Measurements from ENCODE around the gene SMLR1. TPM values are rescaled to one million over a fixed set of nuclear protein-coding genes. Genes with fewer than 3 reads are reported as not detected.

The SMLR1 gene
- total and polyA plus RNA-seq, 9 of the 15 experiments (the other 6 are each of a cell fraction or from before 2014, with no cell fraction given) = not detected

DNA sequence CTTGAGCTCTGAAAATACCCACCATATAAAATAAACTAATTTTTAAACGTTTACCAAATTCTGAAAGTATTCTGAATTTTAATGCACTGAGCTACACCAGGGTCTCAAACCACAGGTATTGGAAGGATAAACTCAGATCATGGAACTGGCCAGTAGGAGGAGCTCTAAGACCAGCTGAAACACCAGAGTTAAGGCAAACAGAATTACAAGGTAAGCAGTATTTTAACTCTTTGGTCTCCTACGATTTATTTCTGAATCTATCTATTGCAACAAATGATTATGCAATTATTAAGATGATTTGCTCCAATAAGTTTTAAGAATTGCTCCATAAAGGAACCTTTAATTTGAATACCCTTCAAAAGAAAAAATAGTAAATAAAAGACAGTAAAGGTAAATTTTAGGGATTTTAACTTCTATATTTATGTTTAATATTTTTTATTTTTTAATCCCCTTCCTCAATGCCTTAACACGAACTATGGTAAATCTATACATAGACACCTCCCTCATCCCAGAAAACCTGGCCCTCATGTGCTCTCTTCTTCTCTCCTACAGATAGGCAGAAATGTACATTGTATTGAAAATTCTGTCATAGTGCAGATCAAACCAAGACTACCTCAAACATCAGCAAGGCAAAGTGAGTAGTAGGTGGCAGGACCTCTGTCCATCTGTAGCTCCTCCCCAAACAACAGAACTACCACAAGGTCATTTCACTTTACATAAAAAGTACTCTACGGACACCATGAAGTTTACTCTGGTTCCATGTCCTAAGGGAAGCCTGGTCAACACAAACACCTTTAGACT, 58.4 kb downstream of the SMLR1 start (continued):
- TF ChIP-seq U2AF2 (optimal IDR thresholded peaks at IDR 0.05; ENCODE audit: low read depth, low read length) = no peak
- TF ChIP-seq, protein P1, sequence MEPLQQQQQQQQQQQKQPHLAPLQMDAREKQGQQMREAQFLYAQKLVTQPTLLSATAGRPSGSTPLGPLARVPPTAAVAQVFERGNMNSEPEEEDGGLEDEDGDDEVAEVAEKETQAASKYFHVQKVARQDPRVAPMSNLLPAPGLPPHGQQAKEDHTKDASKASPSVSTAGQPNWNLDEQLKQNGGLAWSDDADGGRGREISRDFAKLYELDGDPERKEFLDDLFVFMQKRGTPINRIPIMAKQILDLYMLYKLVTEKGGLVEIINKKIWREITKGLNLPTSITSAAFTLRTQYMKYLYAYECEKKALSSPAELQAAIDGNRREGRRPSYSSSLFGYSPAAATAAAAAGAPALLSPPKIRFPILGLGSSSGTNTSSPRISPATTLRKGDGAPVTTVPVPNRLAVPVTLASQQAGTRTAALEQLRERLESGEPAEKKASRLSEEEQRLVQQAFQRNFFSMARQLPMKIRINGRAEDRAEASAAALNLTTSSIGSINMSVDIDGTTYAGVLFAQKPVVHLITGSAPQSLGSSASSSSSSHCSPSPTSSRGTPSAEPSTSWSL (CRISPR knock-in tag; IDR thresholded peaks at IDR 0.05; ENCODE audit: borderline replicate concordance) = no peak
- TF ChIP-seq RNF2 (IDR thresholded peaks at IDR 0.05) = no peak
- TF ChIP-seq FOXK1 (CRISPR knock-in tag; IDR thresholded peaks at IDR 0.05; ENCODE audit: borderline replicate concordance) = no peak
- TF ChIP-seq CEBPB (tag; IDR thresholded peaks at IDR 0.05) = peak; percentile 72
- no peak for TF ChIP-seq EHMT2 (IDR thresholded peaks at IDR 0.05)
- TF ChIP-seq, protein P2, sequence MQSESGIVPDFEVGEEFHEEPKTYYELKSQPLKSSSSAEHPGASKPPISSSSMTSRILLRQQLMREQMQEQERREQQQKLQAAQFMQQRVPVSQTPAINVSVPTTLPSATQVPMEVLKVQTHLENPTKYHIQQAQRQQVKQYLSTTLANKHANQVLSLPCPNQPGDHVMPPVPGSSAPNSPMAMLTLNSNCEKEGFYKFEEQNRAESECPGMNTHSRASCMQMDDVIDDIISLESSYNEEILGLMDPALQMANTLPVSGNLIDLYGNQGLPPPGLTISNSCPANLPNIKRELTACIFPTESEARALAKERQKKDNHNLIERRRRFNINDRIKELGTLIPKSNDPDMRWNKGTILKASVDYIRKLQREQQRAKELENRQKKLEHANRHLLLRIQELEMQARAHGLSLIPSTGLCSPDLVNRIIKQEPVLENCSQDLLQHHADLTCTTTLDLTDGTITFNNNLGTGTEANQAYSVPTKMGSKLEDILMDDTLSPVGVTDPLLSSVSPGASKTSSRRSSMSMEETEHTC (IDR thresholded peaks at IDR 0.05) = no peak
- no peak for TF ChIP-seq THRAP3 (IDR thresholded peaks at IDR 0.05; ENCODE audit: borderline replicate concordance)
- TF ChIP-seq, protein P3, sequence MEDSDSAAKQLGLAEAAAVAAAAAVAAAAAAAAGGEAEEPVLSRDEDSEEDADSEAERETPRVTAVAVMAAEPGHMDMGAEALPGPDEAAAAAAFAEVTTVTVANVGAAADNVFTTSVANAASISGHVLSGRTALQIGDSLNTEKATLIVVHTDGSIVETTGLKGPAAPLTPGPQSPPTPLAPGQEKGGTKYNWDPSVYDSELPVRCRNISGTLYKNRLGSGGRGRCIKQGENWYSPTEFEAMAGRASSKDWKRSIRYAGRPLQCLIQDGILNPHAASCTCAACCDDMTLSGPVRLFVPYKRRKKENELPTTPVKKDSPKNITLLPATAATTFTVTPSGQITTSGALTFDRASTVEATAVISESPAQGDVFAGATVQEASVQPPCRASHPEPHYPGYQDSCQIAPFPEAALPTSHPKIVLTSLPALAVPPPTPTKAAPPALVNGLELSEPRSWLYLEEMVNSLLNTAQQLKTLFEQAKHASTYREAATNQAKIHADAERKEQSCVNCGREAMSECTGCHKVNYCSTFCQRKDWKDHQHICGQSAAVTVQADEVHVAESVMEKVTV (CRISPR knock-in tag; IDR thresholded peaks at IDR 0.05) = peak; percentile 94
- TF ChIP-seq ATF7 (IDR thresholded peaks at IDR 0.05) = no peak
- no peak for TF ChIP-seq XRCC4 (IDR thresholded peaks at IDR 0.05; ENCODE audit: extremely low read depth, insufficient read depth, insufficient read length)
- TF ChIP-seq SMARCA5 (IDR thresholded peaks at IDR 0.05) = no peak
- TF ChIP-seq, protein P4, sequence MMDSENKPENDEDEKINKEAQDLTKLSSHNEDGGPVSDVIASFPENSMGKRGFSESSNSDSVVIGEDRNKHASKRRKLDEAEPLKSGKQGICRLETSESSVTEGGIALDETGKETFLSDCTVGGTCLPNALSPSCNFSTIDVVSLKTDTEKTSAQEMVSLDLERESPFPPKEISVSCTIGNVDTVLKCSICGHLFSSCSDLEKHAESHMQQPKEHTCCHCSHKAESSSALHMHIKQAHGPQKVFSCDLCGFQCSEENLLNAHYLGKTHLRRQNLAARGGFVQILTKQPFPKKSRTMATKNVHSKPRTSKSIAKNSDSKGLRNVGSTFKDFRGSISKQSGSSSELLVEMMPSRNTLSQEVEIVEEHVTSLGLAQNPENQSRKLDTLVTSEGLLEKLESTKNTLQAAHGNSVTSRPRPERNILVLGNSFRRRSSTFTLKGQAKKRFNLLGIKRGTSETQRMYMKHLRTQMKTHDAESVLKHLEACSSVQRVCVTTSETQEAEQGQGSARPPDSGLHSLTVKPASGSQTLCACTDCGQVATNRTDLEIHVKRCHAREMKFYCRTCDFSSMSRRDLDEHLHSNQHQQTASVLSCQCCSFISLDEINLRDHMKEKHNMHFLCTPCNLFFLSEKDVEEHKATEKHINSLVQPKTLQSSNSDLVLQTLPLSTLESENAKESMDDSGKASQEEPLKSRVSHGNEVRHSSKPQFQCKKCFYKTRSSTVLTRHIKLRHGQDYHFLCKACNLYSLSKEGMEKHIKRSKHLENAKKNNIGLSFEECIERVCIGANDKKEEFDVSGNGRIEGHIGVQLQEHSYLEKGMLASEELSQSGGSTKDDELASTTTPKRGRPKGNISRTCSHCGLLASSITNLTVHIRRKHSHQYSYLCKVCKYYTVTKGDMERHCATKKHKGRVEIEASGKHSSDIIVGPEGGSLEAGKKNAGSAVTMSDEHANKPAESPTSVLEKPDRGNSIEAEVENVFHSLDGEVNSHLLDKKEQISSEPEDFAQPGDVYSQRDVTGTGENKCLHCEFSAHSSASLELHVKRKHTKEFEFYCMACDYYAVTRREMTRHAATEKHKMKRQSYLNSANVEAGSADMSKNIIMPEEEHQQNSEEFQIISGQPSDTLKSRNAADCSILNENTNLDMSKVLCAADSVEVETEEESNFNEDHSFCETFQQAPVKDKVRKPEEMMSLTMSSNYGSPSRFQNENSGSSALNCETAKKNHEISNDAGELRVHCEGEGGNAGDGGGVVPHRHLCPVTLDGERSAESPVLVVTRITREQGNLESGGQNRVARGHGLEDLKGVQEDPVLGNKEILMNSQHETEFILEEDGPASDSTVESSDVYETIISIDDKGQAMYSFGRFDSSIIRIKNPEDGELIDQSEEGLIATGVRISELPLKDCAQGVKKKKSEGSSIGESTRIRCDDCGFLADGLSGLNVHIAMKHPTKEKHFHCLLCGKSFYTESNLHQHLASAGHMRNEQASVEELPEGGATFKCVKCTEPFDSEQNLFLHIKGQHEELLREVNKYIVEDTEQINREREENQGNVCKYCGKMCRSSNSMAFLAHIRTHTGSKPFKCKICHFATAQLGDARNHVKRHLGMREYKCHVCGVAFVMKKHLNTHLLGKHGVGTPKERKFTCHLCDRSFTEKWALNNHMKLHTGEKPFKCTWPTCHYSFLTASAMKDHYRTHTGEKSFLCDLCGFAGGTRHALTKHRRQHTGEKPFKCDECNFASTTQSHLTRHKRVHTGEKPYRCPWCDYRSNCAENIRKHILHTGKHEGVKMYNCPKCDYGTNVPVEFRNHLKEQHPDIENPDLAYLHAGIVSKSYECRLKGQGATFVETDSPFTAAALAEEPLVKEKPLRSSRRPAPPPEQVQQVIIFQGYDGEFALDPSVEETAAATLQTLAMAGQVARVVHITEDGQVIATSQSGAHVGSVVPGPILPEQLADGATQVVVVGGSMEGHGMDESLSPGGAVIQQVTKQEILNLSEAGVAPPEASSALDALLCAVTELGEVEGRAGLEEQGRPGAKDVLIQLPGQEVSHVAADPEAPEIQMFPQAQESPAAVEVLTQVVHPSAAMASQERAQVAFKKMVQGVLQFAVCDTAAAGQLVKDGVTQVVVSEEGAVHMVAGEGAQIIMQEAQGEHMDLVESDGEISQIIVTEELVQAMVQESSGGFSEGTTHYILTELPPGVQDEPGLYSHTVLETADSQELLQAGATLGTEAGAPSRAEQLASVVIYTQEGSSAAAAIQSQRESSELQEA (IDR thresholded peaks at IDR 0.05; ENCODE audit: low read depth) = no peak

All from K562 (cell line).